ENCODE results near the gene ST6GALNAC4.

Gene ST6GALNAC4

GRCh38 chr9:127947841-127948710 is 31.2 kb upstream of the ST6GALNAC4 start:
- DNase-seq (ENCODE audit: low spot score) (no peak), ATAC-seq (ENCODE audit: low read depth) (no peak)
- Histone ChIP-seq H3K27me3 (ENCODE audit: insufficient read depth, poor library complexity, severe bottlenecking) (no peaks in the 10 kb centered on the region), H3K36me3 (ENCODE audit: low read depth) (no peaks in the 10 kb centered on the region; the same call in 1 of the 2 replicates), H3K4me1 (ENCODE audit: insufficient read depth, poor library complexity, severe bottlenecking) (no peaks in the 10 kb centered on the region), H3K9me3 (ENCODE audit: severe bottlenecking) (no peaks in the 10 kb centered on the region), H3K27ac (ENCODE audit: poor library complexity, severe bottlenecking) (no peak overlapping the region), H3K4me3 (ENCODE audit: severe bottlenecking) (no peak overlapping the region)
- TF ChIP-seq CTCF (IDR thresholded peaks at IDR 0.05; ENCODE audit: poor library complexity, severe bottlenecking): no peak

- Histone ChIP-seq H3K9me3 (ENCODE audit: severe bottlenecking) (no peaks in the 10 kb centered on the region), H3K27ac (ENCODE audit: poor library complexity, severe bottlenecking) (no peak overlapping the region), H3K4me3 (ENCODE audit: severe bottlenecking) (no peak overlapping the region), H3K27me3 (ENCODE audit: insufficient read depth, poor library complexity, severe bottlenecking) (no peaks in the 10 kb centered on the region), H3K4me1 (ENCODE audit: insufficient read depth, poor library complexity, severe bottlenecking) (no peaks in the 10 kb centered on the region), H3K36me3 (ENCODE audit: low read depth) (no peaks in the 10 kb centered on the region; the same call in 1 of the 2 replicates)
- TF ChIP-seq CTCF (IDR thresholded peaks at IDR 0.05; ENCODE audit: poor library complexity, severe bottlenecking): no peak
- no peak for DNase-seq (ENCODE audit: low spot score)
- ATAC-seq (ENCODE audit: low read depth): no peak
Observed at GRCh38 chr9:127946728-127947127, 29.9 kb upstream of the ST6GALNAC4 start.

- H3K36me3 ChIP-seq (ENCODE audit: low read depth): no peaks in the 10 kb centered on the region; the same call in 1 of the 2 replicates
- TF ChIP-seq CTCF (IDR thresholded peaks at IDR 0.05; ENCODE audit: poor library complexity, severe bottlenecking): no peak
- no peaks in the 10 kb centered on the region for H3K27me3 ChIP-seq (ENCODE audit: insufficient read depth, poor library complexity, severe bottlenecking)
Observed at GRCh38 chr9:127945942-127946341, 29.1 kb upstream of the ST6GALNAC4 start.

GRCh38 chr9:127945338-127945737 is 28.5 kb upstream of the ST6GALNAC4 start:
- no peaks in the 10 kb centered on the region for H3K27me3 ChIP-seq (ENCODE audit: insufficient read depth, poor library complexity, severe bottlenecking)
- no peaks in the 10 kb centered on the region for H3K9me3 ChIP-seq (ENCODE audit: severe bottlenecking)
- H3K27ac ChIP-seq (ENCODE audit: poor library complexity, severe bottlenecking): no peak overlapping the region
- DNase-seq (ENCODE audit: low spot score): no peak
- TF ChIP-seq CTCF (IDR thresholded peaks at IDR 0.05; ENCODE audit: poor library complexity, severe bottlenecking): no peak
- no peak overlapping the region for H3K4me3 ChIP-seq (ENCODE audit: severe bottlenecking)
- H3K4me1 ChIP-seq (ENCODE audit: insufficient read depth, poor library complexity, severe bottlenecking): no peaks in the 10 kb centered on the region
- ATAC-seq (ENCODE audit: low read depth): no peak
- no peaks in the 10 kb centered on the region; the same call in 1 of the 2 replicates for H3K36me3 ChIP-seq (ENCODE audit: low read depth)

More at GRCh38 chr9:127945942-127946341, 29.1 kb upstream of the ST6GALNAC4 start:
- no peak overlapping the region for H3K4me3 ChIP-seq (ENCODE audit: severe bottlenecking)
- no peaks in the 10 kb centered on the region for H3K4me1 ChIP-seq (ENCODE audit: insufficient read depth, poor library complexity, severe bottlenecking)
- H3K9me3 ChIP-seq (ENCODE audit: severe bottlenecking): no peaks in the 10 kb centered on the region
- no peak for ATAC-seq (ENCODE audit: low read depth)
- DNase-seq (ENCODE audit: low spot score): no peak
- H3K27ac ChIP-seq (ENCODE audit: poor library complexity, severe bottlenecking): no peak overlapping the region

Data from RWPE2 (cell line).